Adipocyte (in vitro differentiated cells): ENCODE results near the gene HK3.

Experiments used
- DNase-seq: peaks from one replicate; pipeline ENCODE4 v3.0.0-alpha.2; 2015; ENCODE audit warnings: low read depth
- H3K27me3 ChIP-seq: replicated peaks from 2 replicates; pipeline ENCODE4 v1.7.0; 2013; ENCODE audit warnings: mild to moderate bottlenecking, low read length, moderate library complexity; ENCODE audit not compliant: control insufficient read depth, insufficient read depth
- H3K36me3 ChIP-seq: 2 replicates; pipeline ENCODE4 v1.7.0; 2013; ENCODE audit warnings: low read length, mild to moderate bottlenecking, moderate library complexity; ENCODE audit not compliant: control insufficient read depth, insufficient read depth, severe bottlenecking
- H3K4me1 ChIP-seq: 2 replicates; pipeline ENCODE4 v1.7.0; 2013; ENCODE audit warnings: mild to moderate bottlenecking, low read length, moderate library complexity; ENCODE audit not compliant: control insufficient read depth, insufficient read depth
- H3K4me3 ChIP-seq: 2 replicates; pipeline ENCODE4 v1.7.0; 2013; ENCODE audit warnings: mild to moderate bottlenecking, low read length, moderate library complexity
- H3K9ac ChIP-seq: 2 replicates; pipeline ENCODE4 v1.7.0; 2013; ENCODE audit warnings: mild to moderate bottlenecking, low read length, moderate library complexity
- H3K9me3 ChIP-seq: 2 replicates; pipeline ENCODE4 v1.7.0; 2013; ENCODE audit warnings: mild to moderate bottlenecking, low read length, moderate library complexity; ENCODE audit not compliant: control insufficient read depth

Gene HK3

DNA sequence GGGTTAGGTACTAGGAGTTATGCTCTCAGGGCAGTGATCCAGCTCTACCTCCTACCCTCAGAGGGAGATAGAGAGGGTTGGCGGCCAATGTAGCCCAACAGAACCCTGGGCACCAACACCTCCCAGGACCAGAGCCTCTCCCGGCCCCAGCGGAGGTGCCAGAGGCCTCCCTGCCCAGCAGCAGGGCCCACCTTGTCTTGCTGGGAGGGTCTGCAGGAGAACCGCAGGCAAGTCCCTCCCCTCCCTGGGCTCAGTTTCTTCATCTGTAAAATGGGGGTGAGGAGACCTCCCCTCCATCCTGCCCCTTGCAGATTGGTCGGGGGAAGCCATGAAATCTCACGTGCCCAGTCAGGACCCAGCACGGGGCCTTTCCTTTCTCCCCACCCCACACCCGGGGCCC lies 34.4 kb downstream of the HK3 start:
- no peaks in the 10 kb centered on the region for H3K4me1 ChIP-seq
- peaks cover 68% of the 10 kb centered on the region for H3K27me3 ChIP-seq

DNA sequence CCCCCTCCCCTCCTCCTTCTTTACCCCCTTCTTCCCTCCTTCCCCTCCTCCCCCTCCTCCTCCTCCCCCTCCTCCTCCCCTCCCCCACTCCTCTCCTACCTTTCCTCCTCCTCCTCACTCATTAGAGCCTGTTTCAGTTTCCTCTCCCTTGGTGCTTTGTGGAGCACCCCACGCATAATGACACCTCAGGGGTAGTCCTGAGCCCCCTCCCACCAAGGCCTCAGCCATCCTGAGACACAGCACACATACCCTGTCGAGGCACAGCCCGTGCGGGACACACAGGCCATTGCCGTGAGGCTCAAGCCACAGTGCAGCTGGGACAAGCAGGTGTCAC lies 35.4 kb downstream of the HK3 start:
- Histone ChIP-seq H3K27me3 (peaks cover 68% of the 10 kb centered on the region), H3K9ac (no peak overlapping the region), H3K4me3 (no peak overlapping the region), H3K36me3 (no peaks in the 10 kb centered on the region), H3K4me1 (no peaks in the 10 kb centered on the region), H3K9me3 (no peaks in the 10 kb centered on the region)
- DNase-seq: no peak

More for the DNA sequence above, 34.4 kb downstream of the HK3 start:
- DNase-seq: no peak
- no peaks in the 10 kb centered on the region for H3K9me3 ChIP-seq
- no peaks in the 10 kb centered on the region for H3K36me3 ChIP-seq
- H3K9ac ChIP-seq: no peak overlapping the region
- H3K4me3 ChIP-seq: no peak overlapping the region

DNA sequence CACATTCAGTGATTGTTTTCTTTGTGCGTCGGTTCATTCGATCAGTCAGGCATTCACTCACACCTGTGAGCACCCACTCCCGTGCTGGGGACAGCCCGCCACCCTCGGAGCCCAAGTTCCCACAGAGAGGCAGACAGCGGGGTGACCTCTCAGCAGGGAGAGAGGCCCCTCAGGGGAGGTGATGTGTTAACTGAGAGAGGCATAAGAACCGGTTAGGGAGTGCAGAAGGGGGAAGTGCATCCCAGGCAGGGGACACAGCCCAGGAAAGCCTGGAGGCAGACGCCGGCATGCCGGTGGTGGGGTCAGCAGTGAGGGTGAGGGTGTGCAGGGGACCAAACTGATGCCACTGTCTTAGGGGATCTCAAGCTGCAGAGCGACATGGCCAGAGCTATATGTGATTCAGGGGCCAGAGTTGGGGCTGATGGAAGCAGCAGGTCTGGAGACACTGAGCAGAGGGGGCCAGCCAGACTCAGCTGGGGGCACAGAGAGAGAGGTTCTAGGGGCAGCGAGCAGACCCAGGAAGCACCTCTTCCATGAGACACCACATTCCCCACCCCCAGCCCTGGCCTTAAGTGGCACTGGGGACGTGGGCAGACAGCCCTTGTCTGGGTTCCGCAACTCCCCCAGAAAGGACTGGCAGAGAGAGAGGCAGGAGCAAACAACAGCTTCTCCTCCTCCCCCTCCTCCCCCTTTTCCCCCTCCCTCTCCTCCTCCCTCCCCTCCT lies 35.9 kb downstream of the HK3 start:
- no peak overlapping the region for H3K9ac ChIP-seq
- H3K27me3 ChIP-seq: peaks cover 64% of the 10 kb centered on the region
- H3K4me3 ChIP-seq: no peak overlapping the region
- no peaks in the 10 kb centered on the region for H3K4me1 ChIP-seq
- no peak for DNase-seq
- no peaks in the 10 kb centered on the region for H3K36me3 ChIP-seq
- H3K9me3 ChIP-seq: no peaks in the 10 kb centered on the region

DNA sequence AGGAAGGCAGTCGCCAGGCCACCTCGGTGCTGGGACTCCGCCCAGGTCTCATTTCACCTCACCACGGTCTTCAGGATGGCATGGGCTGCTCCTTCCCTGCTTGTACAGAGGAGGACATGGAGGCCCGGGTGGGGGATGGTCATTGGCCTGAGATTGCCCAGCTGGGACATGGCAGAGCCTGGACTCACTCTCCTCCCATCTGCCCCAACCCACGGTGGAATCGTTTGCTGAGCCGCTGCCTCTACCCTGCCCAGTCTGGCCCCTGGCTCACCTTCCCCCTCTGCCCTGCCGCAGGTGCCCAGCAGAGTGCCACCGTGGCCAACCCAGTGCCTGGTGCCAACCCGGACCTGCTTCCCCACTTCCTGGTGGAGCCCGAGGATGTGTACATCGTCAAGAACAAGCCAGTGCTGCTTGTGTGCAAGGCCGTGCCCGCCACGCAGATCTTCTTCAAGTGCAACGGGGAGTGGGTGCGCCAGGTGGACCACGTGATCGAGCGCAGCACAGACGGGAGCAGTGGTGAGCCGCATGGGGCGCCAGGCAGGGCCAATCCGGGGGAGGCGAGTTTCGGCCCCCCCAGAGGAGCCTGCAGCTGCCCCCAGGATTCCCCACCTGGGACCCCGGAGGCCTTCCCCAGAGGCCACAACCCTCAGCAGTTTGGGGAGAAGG lies 36.7 kb downstream of the HK3 start:
- Histone ChIP-seq H3K4me1 (no peaks in the 10 kb centered on the region), H3K9ac (no peak overlapping the region), H3K9me3 (no peaks in the 10 kb centered on the region), H3K36me3 (no peaks in the 10 kb centered on the region), H3K4me3 (no peak overlapping the region), H3K27me3 (peaks cover 66% of the 10 kb centered on the region)
- no peak for DNase-seq

DNA sequence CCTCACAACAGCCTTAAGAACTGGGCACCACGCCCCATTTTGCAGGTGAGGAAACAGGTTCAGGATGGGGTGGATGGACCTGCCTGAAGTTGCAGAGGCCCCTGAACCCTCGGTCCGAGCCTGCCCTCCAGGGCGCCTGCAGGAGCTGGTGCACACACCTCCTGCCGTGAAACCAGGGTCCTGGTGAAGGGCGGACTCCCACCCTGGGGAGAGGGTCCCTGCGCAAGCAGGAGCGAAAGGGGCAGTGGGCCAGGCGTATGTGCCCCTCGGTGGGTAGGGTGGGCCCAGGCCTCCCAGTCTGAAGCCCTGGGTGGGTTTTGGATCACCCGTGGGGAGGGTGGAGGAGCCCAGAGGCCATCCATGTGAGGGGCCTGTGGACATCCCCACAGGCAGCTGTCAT lies 37.9 kb downstream of the HK3 start:
- DNase-seq: no peak
- H3K36me3 ChIP-seq: no peaks in the 10 kb centered on the region
- no peaks in the 10 kb centered on the region for H3K9me3 ChIP-seq
- no peak overlapping the region for H3K9ac ChIP-seq
- H3K4me3 ChIP-seq: no peak overlapping the region
- no peaks in the 10 kb centered on the region for H3K4me1 ChIP-seq
- H3K27me3 ChIP-seq: peaks cover 66% of the 10 kb centered on the region

DNA sequence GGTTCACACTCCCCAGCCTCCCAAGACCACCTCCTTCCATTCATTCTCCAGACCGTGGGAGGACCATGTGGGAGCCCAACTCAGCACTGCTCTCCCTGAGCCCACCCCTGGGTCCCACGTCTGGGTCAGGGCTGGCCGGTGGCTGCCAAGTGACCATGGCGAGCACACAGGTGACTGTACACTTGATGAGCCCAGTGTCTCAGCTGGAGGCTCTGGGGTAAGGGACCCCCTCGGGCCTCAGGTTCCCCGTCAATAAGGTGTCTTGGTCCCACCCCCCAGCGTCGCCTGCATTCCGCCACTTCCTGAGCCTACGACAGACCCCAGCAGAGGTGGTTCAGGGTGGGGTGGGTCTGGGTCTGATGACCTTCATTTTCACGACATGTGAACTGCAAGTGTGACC lies 38.8 kb downstream of the HK3 start:
- H3K27me3 ChIP-seq: peaks cover 61% of the 10 kb centered on the region
- no peaks in the 10 kb centered on the region for H3K36me3 ChIP-seq
- no peak for DNase-seq
- no peak overlapping the region for H3K9ac ChIP-seq
- no peak overlapping the region for H3K4me3 ChIP-seq
- no peaks in the 10 kb centered on the region for H3K9me3 ChIP-seq
- H3K4me1 ChIP-seq: no peaks in the 10 kb centered on the region

DNA sequence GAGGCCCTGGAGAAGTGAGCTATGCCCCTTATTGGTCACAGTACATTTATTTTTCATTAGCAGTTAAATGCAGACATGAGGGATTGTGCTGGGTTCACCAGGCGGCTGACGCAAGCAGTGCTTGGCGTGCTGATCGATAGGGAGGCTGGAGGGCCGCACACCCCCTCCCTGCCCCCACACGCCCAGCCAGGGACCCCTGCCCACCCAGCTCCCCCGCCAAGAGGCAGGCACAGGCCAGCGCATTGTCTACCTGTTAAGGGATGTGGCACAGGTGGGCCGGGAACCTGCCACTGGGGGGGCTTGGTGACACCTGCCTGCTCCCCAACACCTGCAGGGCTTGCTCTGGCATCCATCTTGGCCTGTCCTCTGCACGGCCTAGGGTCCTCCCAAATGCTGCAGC lies 39.2 kb downstream of the HK3 start:
- Histone ChIP-seq H3K4me3 (no peak overlapping the region), H3K9ac (no peak overlapping the region), H3K9me3 (no peaks in the 10 kb centered on the region), H3K4me1 (no peaks in the 10 kb centered on the region), H3K36me3 (no peaks in the 10 kb centered on the region), H3K27me3 (peaks cover 62% of the 10 kb centered on the region)
- no peak for DNase-seq

DNA sequence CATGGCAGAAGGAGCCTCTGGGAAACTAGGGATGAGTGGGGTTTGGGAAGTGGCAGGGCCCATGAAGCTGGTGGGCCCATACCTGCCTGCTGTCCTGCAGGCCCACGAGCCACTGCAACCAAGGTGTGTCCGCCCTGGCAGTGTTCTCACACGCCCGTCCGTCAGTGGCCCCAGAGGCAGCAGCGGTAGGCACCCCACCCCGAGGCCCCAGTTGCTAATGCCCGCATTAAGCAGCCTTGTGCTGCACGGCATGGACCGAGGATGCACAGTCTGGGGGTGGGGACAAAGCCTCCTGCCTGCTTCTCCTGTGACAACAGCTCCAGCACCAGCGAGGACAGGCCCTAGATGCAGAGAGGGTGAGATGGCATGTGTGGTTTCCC lies 41.3 kb downstream of the HK3 start:
- Histone ChIP-seq H3K36me3 (no peaks in the 10 kb centered on the region), H3K9ac (no peak overlapping the region), H3K4me1 (no peaks in the 10 kb centered on the region), H3K9me3 (no peaks in the 10 kb centered on the region), H3K27me3 (peaks cover 61% of the 10 kb centered on the region), H3K4me3 (no peak overlapping the region)
- DNase-seq: no peak

DNA sequence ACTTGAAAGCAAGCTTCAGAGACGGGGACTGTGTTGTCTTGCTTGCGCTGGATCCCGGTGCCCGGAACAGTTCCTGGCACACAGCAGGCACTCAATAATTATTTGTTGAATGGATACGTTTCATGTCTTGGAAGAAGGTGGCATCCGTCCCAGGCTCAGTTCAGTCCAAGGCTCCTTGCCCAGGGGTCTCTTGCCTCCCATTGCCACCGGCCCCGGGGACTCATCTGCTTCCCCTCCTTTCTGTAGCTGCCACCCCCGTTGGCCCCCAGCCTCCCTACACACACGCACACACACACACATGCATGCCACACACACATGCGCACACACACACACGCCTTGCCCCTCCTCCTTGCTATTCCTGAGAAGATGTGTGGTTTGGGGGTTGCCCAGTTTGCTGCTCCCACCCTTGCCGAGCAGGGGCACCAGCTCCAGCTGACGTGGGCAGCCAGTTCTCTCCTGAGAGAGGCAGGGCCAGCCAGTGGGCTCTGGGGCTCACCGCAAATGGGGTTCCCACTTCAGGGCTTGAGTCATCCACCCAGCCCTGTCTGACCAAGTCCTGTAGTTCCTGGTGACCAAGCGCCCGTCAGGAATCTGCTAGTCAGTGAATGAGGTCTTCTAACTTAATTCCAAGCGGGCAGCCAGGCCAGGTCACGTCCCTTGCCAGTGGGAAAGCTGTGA lies 41.8 kb downstream of the HK3 start:
- DNase-seq: no peak
- Histone ChIP-seq H3K4me3 (no peak overlapping the region), H3K4me1 (no peaks in the 10 kb centered on the region), H3K9ac (no peak overlapping the region), H3K9me3 (no peaks in the 10 kb centered on the region), H3K36me3 (no peaks in the 10 kb centered on the region), H3K27me3 (peaks cover 60% of the 10 kb centered on the region)

DNA sequence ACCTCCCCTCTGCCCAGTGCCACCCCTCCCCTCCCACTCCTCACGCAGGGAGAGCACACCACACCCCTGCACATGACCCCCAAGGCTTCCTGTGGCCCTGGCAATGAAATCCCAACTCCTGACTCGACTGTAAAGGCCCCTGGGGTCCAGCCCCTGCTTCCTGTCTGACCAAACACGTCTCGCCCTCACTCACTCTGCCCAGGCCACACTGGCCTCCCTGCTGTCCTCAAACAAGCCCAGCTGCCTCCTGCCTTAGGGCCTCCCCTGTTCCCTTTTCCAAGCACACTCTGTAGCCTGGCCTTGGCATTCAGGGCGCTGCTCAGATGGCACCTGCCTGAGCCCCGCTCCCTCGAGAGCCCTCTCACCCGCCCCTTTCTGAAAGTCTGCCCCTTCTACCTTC lies 42.4 kb downstream of the HK3 start:
- Histone ChIP-seq H3K9ac (no peak overlapping the region), H3K9me3 (no peaks in the 10 kb centered on the region), H3K4me1 (no peaks in the 10 kb centered on the region), H3K27me3 (peaks cover 54% of the 10 kb centered on the region), H3K36me3 (no peaks in the 10 kb centered on the region), H3K4me3 (no peak overlapping the region)
- DNase-seq: no peak

DNA sequence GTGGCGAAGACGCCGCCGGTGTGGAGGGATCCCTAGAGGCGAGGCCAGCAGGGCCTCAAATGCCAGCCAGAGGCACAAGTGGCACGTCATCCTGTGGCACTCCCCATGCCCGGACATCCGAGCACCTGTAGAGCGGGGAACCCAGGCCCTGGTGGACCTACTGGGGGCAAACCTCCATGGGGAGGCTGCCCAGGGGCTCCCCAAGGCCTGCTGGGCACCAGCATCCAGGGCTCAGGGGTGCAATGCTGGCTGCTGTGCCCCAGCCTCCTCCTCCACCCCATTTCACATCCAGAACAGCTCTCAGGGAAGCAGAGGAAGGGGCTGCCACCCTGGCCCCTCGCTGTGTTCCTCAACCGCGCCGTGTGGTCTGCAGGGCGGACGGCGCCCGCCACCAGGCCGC lies 43.5 kb downstream of the HK3 start:
- peaks cover 55% of the 10 kb centered on the region for H3K27me3 ChIP-seq
- no peaks in the 10 kb centered on the region for H3K4me1 ChIP-seq
- H3K36me3 ChIP-seq: no peaks in the 10 kb centered on the region
- no peaks in the 10 kb centered on the region for H3K9me3 ChIP-seq
- H3K4me3 ChIP-seq: no peak overlapping the region
- no peak overlapping the region for H3K9ac ChIP-seq
- no peak for DNase-seq
